ENCODE results near the gene EXOC4.

Gene EXOC4

GRCh38 chr7:133807624-133808492, 555.0 kb downstream of the EXOC4 start:
- TF ChIP-seq CTCF (IDR thresholded peaks at IDR 0.05) = no peak

GRCh38 chr7:133808493-133808866, 555.6 kb downstream of the EXOC4 start:
- no peak for TF ChIP-seq CTCF (IDR thresholded peaks at IDR 0.05)

- no peak for TF ChIP-seq CTCF (IDR thresholded peaks at IDR 0.05)
Measured at GRCh38 chr7:133812877-133813276, 560.0 kb downstream of the EXOC4 start.

GRCh38 chr7:133815611-133816210, 562.8 kb downstream of the EXOC4 start:
- TF ChIP-seq CTCF (IDR thresholded peaks at IDR 0.05) = no peak

GRCh38 chr7:133819695-133820094, 566.8 kb downstream of the EXOC4 start:
- TF ChIP-seq CTCF (IDR thresholded peaks at IDR 0.05) = no peak

GRCh38 chr7:133820584-133820983, 567.7 kb downstream of the EXOC4 start:
- no peak for TF ChIP-seq CTCF (IDR thresholded peaks at IDR 0.05)

- TF ChIP-seq CTCF (IDR thresholded peaks at IDR 0.05) = no peak
Measured at GRCh38 chr7:133821171-133821570, 568.3 kb downstream of the EXOC4 start.

Data from LNCAP (cell line).